OCI-LY7 (cell line): ENCODE measurements around the gene FLCN.

Experiments used
- EZH2phosphoT487 ChIP-seq: fragments of 200-600 bp; sonication (generic); IDR thresholded peaks from 2 replicates; pipeline ENCODE4 v1.6.1; 2018; ENCODE audit warnings: low read depth, borderline replicate concordance, mild to moderate bottlenecking, mixed run types, antibody characterized with exemption, low read length, moderate library complexity, mixed read lengths
- TF ChIP-seq, protein P1 (sequence below): fragments of 200-600 bp; sonication (generic); conservative IDR thresholded peaks from 2 replicates; pipeline ENCODE4 v1.5.1; 2014; ENCODE audit warnings: mild to moderate bottlenecking, antibody characterized with exemption, low read length, moderate library complexity, mixed read lengths

DNA sequence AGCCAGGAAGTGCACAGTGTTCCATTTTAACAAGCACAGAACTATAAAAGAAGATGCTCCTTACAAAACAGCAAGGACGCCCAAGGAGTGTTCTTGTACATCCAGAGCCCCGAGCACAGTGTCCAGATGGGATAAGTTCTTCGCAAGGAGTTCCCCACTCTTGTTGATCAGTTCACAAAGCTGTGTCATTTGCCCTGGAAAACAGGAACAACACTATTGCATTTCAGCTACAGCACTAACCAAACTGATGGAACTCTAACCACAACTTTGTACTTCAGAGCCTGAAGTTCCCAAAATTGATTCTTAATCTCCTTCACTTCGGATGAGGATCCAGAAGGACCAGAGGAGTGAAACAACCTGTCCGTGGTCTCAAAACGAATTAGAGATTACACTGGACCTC lies 39.0 kb upstream of the FLCN start:
- TF ChIP-seq, protein P1, sequence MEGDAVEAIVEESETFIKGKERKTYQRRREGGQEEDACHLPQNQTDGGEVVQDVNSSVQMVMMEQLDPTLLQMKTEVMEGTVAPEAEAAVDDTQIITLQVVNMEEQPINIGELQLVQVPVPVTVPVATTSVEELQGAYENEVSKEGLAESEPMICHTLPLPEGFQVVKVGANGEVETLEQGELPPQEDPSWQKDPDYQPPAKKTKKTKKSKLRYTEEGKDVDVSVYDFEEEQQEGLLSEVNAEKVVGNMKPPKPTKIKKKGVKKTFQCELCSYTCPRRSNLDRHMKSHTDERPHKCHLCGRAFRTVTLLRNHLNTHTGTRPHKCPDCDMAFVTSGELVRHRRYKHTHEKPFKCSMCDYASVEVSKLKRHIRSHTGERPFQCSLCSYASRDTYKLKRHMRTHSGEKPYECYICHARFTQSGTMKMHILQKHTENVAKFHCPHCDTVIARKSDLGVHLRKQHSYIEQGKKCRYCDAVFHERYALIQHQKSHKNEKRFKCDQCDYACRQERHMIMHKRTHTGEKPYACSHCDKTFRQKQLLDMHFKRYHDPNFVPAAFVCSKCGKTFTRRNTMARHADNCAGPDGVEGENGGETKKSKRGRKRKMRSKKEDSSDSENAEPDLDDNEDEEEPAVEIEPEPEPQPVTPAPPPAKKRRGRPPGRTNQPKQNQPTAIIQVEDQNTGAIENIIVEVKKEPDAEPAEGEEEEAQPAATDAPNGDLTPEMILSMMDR = no peak
- TF ChIP-seq EZH2phosphoT487 = no peak
